Testis (tissue), 3 donors: ENCODE measurements around the gene APOLD1. TPM values are rescaled to one million over a fixed set of nuclear protein-coding genes. Genes with fewer than 3 reads are reported as not detected.
"Not testable (repeated sequence)": the region's sequence is repeated elsewhere in the genome, so short reads cannot be mapped to it uniquely, and the experiment has no call there.

Experiments
- DNase-seq: peaks from one replicate; pipeline ENCODE4 v3.0.0-alpha.2; 2019
- H3K27ac ChIP-seq, 2 donors: fragments of 200-600 bp; sonication (generic); one replicate each; pipeline ENCODE4 v1.5.1; 2019
- H3K27me3 ChIP-seq: fragments of 200-600 bp; sonication (generic); one replicate; pipeline ENCODE4 v1.5.1; 2019
- H3K36me3 ChIP-seq: fragments of 200-600 bp; sonication (generic); one replicate; pipeline ENCODE4 v1.5.1; 2017; ENCODE audit warnings: low read depth; ENCODE audit errors: missing control alignments
- H3K4me1 ChIP-seq: fragments of 200-600 bp; sonication (generic); one replicate; pipeline ENCODE4 v1.5.1; 2019
- H3K4me3 ChIP-seq, 2 donors: fragments of 200-600 bp; sonication (generic); one replicate each; pipeline ENCODE4 v1.5.1; 2017 to 2019
- H3K9me3 ChIP-seq: fragments of 200-600 bp; sonication (generic); one replicate; pipeline ENCODE4 v1.5.1; 2017
- CTCF ChIP-seq, 3 experiments: fragments of 450-650 bp in 2 of 3; fragments of 200-600 bp in 1 of 3; sonication (generic) in 1 of 3; IDR thresholded peaks; one replicate each; pipeline ENCODE4 v1.5.1; 2016 to 2019; ENCODE audit warnings: antibody characterized with exemption in 3 of 3, mild to moderate bottlenecking in 2 of 3, moderate library complexity in 1 of 3
- POLR2A ChIP-seq: fragments of 450-650 bp; IDR thresholded peaks from one replicate; pipeline ENCODE4 v1.6.1; 2017; ENCODE audit warnings: antibody characterized with exemption, mild to moderate bottlenecking, moderate library complexity
- WGBS, 2 donors: methylation state at CpG; one replicate each; pipeline ENCODE4 v1.1.5; 2018; 5-methylcytosine and 5-hydroxymethylcytosine counted together
- intact Hi-C: fragments of 100-400 bp; cut with DNase I; formaldehyde crosslinking; loops from one replicate; pipeline ENCODE4 v1.15.1; 2023; ENCODE audit warnings: low total_unique reads
- polyA plus RNA-seq: library from polyadenylated mRNA; stranded (reverse); fragments of 350-450 nt; fragmentation: Illumina TruSeq; extraction: RNeasy Lipid Tissue Mini Kit (QIAGEN cat#74804); gene quantifications from one replicate; pipeline ENCODE4 v1.2.3, GENCODE V29; 2014; ENCODE audit warnings: low read depth, low replicate concordance; ENCODE audit not compliant: insufficient read depth
- total RNA-seq, 2 donors: library from RNA; depleted of rRNA; stranded (reverse); fragments of >200 nt; gene quantifications; one replicate each; pipeline ENCODE4 v1.2.3, GENCODE V29; 2016

APOLD1 gene
- total and polyA plus RNA-seq, 3 donors from 2014 or later: 8.2 to 9.7 (median 9.2) TPM

GRCh38 chr12:12799163-12799920, 13.9 kb downstream of the APOLD1 start:
- intact Hi-C loops: no loop called here
- TF ChIP-seq CTCF (IDR thresholded peaks at IDR 0.05) (no peak), POLR2A (no peak)

GRCh38 chr12:12800406-12801180, 15.1 kb downstream of the APOLD1 start:
- Histone ChIP-seq H3K4me1 (no peaks in the 10 kb centered on the region), H3K36me3 (no peaks in the 10 kb centered on the region), H3K4me3 (no peak overlapping the region), H3K27ac (no peak overlapping the region), H3K9me3 (no peaks in the 10 kb centered on the region), H3K27me3 (no peaks in the 10 kb centered on the region)
- no peak for TF ChIP-seq CTCF (IDR thresholded peaks at IDR 0.05)
- no peak for TF ChIP-seq POLR2A
- no peak for DNase-seq
- WGBS, 2 donors: 82 to 92% methylated on average over 9 of the region's 9 CpGs
- intact Hi-C loops: no loop called here

More at GRCh38 chr12:12799163-12799920, 13.9 kb downstream of the APOLD1 start:
- Histone ChIP-seq H3K4me3 (no peak overlapping the region), H3K9me3 (no peaks in the 10 kb centered on the region), H3K4me1 (no peaks in the 10 kb centered on the region), H3K36me3 (no peaks in the 10 kb centered on the region), H3K27ac (no peak overlapping the region), H3K27me3 (no peaks in the 10 kb centered on the region)
- 88 to 96% methylated on average over 8 of the region's 8 CpGs for WGBS, 2 donors
- no peak for DNase-seq

- H3K36me3 ChIP-seq, H3K4me1 ChIP-seq, H3K9me3 ChIP-seq, H3K4me3 ChIP-seq, H3K27me3 ChIP-seq, H3K27ac ChIP-seq, DNase-seq, intact Hi-C loops: not testable (repeated sequence)
- 90 to 92% methylated on average over 4 of the region's 4 CpGs for WGBS, 2 donors
Observed at GRCh38 chr12:12801656-12802055, 16.2 kb downstream of the APOLD1 start.

GRCh38 chr12:12803186-12803585, 17.7 kb downstream of the APOLD1 start:
- 71% methylated on average over 2 of the region's 2 CpGs; no CpG with 5 or more reads in 1 of the 2 donors for WGBS, 2 donors
- no peak overlapping the region for H3K4me3 ChIP-seq
- no peaks in the 10 kb centered on the region for H3K27me3 ChIP-seq
- intact Hi-C loops: no loop called here
- TF ChIP-seq CTCF (IDR thresholded peaks at IDR 0.05) (no peak), POLR2A (no peak)
- H3K9me3 ChIP-seq: no peaks in the 10 kb centered on the region
- H3K36me3 ChIP-seq: no peaks in the 10 kb centered on the region
- no peak overlapping the region for H3K27ac ChIP-seq
- peaks cover 11% of the 10 kb centered on the region for H3K4me1 ChIP-seq
- peak; percentile 36 for DNase-seq

GRCh38 chr12:12804011-12804410, 18.6 kb downstream of the APOLD1 start:
- Histone ChIP-seq H3K9me3 (no peaks in the 10 kb centered on the region), H3K27me3 (no peaks in the 10 kb centered on the region), H3K4me1 (peaks cover 18% of the 10 kb centered on the region), H3K4me3 (no peak overlapping the region), H3K27ac (no peak overlapping the region), H3K36me3 (no peaks in the 10 kb centered on the region)
- 73 to 80% methylated on average over 6 of the region's 6 CpGs for WGBS, 2 donors
- DNase-seq: no peak
- no peak for TF ChIP-seq POLR2A
- TF ChIP-seq CTCF (IDR thresholded peaks at IDR 0.05): no peak
- intact Hi-C loops: no loop called here
